ENCODE data around the gene ACOT8.
"Not testable (repeated sequence)": the region's sequence is repeated elsewhere in the genome, so short reads cannot be mapped to it uniquely, and the experiment has no call there.

ACOT8 gene

DNA sequence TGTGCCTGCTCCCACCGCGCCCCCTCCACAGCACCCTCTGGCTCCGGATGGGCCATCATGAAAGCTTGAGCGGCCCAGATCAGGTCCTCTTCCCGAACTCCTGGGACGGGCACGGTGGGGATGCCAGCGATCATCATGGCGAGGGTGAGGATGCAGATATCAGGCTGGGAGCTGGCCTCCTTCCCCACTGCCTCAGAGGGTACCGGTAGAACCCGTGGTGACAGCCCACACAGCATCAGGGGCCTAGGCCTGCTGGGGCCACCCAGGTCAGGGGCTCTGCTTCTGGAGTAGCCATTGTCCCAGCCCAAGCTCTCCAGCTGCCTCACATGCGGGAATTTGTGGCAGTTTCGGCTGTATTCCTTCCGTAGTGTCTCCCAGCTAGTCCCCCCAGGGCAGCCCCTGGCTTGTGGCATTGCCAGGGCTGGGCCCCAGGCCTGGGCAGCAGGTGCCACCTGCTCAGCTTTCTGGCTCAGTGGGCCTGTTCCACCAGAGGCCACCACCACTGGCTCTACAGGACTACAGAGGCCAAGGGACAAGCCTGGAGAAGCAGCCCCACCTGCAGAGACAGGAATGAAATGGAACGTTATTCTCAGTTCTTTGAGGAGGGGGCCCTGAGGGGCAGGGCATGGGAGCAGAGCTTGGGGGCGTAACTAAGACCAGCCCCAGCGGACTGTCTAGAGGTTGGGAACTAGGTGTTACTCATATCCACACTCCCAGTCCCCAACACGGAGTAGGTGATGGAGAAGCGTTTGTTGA, 29.6 kb upstream of the ACOT8 start:
- DNase-seq, result no peak

DNA sequence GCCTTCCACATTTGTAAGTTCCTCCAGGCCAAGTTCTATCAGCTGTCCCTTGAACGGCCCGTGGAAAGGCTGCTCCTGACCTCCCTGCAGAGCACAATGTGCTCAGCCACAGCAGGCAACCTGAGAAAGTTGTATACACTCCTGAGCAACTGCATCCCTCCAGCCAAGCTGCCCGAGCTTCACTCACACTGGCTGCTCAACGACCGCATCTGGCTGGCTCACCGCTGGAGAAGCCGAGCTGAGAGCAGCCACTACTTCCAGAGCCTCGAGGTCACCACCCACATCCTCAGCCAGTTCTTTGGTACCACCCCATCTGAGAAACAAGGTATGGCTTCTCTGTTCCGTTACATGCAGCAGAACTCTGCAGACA, 25.9 kb upstream of the ACOT8 start:
- DNase-seq, result no peak

DNA sequence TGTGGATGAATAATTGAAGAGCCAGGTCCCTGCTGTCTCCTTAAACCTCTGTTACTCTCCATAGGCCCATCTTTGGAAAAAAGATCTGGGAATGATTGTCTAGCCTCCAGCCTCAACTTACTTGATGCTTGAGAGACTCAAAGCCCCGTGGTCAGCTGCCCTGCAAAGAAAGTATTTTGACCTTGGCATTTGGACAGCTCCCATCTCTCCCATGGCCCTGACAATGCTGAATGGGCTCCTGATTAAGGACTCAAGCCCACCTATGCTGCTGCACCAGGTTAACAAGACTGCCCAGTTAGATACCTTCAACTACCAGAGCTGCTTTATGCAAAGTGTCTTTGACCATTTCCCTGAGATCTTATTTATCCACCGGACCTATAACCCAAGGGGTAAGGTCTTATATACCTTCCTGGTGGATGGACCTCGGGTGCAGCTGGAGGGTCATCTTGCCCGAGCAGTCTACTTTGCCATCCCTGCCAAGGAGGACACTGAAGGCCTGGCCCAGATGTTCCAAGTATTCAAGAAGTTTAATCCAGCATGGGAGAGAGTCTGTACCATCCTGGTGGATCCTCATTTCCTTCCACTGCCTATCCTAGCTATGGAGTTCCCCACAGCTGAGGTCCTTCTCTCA, 25.4 kb upstream of the ACOT8 start:
- no peak for DNase-seq

- DNase-seq, result peak; percentile 100
Measured at GRCh38 chr20:45880988-45881788, 24.0 kb upstream of the ACOT8 start, which contains the start of gene ZSWIM1. Gene ZSWIM1, plus strand, starts transcription at chr20:45881227. Its CDS starts 1,366 bp downstream, at chr20:45882593.

- DNase-seq, result no peak
Measured at GRCh38 chr20:45878076-45878761, 21.0 kb upstream of the ACOT8 start.

GRCh38 chr20:45874576-45874975, 17.4 kb upstream of the ACOT8 start:
- DNase-seq, result no peak

DNA sequence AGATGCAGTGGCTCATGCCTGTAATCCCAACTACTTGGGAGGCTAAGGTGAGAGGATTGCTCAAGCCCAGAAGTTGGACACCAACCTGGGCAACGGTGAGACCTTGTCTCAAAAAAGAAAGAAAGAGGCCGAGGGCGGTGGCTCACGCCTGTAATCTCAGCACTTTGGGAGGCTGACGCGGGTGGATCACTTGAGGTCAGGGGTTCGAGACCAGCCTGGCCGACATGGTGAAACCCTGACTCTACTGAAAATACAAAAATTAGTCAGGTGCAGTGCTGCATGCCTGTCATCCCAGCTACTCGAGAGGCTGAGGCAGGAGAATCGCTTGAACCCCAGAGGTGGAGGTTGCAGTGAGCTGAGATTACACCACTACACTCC, 16.9 kb upstream of the ACOT8 start:
- DNase-seq, result not testable (repeated sequence)

GRCh38 chr20:45873409-45874103, 16.4 kb upstream of the ACOT8 start:
- no peak for DNase-seq

GRCh38 chr20:45872626-45873025, 15.4 kb upstream of the ACOT8 start:
- no peak for DNase-seq

DNA sequence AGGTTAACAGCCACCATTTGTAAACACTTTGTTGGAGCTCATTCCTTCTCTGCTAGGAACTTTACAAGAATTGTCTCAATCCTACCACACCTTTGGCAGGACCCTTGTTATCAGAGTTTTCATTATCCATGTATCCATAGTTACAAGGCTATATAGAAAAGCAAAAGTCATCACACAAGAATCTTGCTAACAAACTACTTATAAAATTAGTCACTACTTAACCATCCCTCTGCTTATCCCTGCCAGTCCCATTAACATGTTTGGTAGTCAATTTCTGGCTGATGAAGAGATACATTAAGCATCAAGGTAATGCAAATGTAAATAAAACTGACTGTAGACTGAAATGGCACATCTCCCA, 10.6 kb upstream of the ACOT8 start:
- no peak for DNase-seq

GRCh38 chr20:45867136-45867818, 10.1 kb upstream of the ACOT8 start:
- DNase-seq, result no peak

- no peak for DNase-seq
Measured at GRCh38 chr20:45866454-45866853, 9.3 kb upstream of the ACOT8 start.

GRCh38 chr20:45863543-45864470, 6.6 kb upstream of the ACOT8 start:
- no peak for DNase-seq

DNA sequence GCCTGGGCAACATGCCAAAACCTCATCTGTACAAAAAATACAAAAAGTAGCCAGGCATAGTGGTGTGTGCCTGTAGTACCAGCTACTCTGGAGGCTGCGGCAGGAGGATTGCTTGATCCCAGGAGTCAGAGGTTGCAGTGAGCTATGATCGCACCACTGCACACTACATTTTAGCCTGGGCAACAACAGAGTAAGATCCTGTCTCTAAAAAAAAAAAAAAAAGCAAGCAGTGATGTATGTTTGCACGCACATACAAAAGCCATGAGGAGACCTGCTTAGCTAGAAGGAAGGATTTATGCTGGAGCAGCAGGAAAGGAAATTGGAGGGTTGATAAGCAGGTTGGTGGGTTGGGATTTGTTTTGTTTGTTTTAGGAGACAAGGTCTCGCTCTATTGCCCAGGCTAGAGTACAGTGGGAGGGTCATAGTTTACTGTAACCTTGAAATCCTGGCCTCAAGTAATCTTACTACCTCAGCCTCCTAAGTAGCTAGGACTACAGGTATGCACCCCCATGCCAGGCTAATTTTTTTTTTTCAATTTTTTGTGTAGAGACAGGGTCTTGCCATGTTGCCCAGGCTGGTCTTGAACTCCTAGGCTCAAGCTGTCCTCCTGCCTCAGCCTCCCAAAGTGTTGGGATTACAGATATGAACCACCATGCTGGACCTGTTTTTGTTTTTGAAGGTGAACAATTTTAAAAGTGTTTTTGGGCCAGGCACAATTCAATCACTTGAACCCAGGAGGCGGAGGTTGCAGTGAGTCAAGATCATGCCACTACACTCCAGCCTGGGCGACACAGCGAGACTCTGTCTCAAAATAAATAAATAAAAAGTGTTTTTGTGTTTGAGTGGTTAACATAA, 4.3 kb upstream of the ACOT8 start:
- peak; percentile 85 for DNase-seq

- DNase-seq, result peak; percentile 26
Measured at GRCh38 chr20:45860560-45861220, 3.5 kb upstream of the ACOT8 start.

DNA sequence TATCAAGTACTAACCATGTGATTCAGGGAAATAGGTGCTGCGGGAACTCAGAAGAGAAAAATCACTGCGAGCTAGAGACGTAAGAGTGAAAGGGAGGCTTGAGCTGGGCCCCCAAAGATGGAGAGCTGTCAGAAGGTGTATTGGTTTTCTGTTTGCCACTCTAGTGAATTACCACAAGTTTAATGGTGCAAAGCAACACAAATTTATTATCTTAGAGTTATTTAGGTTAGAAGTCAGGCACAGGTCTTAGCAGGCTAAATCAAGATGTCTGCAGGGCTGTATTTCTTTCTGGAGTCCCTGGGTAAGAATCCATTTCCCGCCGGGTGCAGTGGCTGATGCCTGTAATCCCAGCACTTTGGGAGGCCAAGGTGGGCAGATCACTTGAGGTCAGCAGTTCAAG, 2.7 kb upstream of the ACOT8 start:
- DNase-seq, result no peak

DNA sequence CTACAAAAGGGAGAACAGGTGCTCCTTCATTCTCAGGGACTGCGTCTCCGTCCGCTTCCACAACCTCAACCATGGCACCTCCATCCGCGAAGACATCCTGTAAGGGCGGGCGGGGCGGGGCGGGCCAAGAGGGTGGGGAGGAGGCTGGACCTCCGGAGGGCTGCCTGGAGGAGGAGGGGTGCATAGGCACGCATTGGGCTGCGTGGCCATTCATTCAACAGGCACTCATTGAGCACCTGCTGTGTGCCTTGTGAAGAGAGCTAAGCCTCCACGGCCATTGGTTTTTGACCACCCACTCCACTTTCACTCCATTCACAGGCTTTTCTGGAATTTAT, 657 bp upstream of the ACOT8 start:
- DNase-seq, result no peak

- no peak for DNase-seq
Measured at GRCh38 chr20:45853484-45853883, 3.7 kb downstream of the ACOT8 start.

DNA sequence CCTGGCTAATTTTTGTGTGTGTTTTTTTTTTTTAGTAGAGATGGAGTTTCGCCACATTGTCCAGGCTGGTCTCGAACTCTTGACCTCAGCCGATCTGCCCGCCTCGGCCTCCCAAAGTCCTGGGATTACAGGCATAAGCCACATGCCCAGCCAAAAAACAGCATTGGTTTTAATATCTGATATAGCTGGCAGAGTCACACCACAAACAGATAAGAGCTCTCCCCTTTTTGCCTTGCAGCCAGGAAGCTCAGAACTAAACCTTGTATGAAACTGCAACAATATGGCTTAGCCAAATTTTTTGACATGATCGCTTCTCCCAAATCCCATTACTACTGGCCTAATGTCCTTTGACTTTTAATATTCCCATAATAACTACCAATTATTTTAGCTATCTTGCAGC, 4.9 kb downstream of the ACOT8 start:
- no peak for DNase-seq

GRCh38 chr20:45851501-45851900, 5.7 kb downstream of the ACOT8 start:
- DNase-seq, result no peak

Data from NCI-H345 (cell line).